ENCODE data around the gene ZNF57.
A peak's percentile ranks its signal among the peaks of the same experiment; 100 is the strongest.
"Not testable (repeated sequence)": the region's sequence is repeated elsewhere in the genome, so short reads cannot be mapped to it uniquely, and the experiment has no call there.

Gene ZNF57

GRCh38 chr19:2957160-2957559 lies 56.4 kb downstream of the ZNF57 start:
- no peak for DNase-seq

DNA sequence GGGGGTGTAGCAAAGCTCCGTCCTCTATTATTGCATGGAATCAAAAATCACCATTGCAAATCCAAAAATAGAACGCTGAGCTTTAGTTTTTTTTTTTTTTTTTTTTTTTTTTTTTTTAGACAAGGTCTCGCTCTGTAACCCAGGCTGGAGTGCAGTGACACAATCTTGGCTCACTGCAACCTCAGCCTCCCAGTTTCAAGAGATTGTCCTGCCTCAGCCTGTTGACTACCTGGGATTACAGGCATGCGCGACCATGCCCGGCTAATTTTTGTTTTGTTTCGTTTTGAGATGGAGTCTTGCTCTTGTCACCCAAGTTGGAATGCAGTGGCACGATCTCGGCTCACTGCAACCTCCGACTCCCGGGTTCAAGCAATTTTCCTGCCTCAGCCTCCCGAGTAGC lies 59.4 kb downstream of the ZNF57 start:
- no peak for DNase-seq

DNA sequence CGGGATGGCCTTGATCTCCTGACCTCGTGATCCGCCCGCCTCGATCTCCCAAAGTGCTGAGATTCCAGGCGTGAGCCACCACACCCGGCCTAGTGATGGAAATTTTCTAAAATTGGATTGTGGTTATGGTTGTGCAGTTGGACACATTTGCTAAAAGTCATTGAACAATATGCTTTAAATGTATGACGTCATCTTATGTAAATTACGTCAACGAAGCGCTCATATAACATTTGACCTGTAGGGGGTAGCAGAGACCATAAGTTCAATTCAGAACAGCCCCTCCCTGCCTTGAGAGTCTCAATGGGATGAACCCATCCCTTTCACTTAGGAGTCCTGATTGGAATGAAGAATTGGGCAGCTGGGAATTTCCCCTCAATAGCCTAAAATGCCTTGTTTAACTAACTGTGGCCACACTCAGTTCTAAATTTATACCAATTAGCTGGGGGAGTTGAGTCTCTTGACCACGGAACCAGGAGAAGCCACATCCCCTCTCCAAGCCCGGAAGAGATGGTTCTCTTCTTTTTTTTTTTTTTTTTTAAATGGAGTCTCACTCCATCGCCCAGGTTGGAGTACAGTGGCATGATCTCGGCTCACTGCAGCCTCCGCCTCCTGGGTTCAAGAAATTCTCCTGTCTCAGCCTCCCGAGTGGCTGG lies 61.4 kb downstream of the ZNF57 start:
- peak; percentile 61 to 91 for DNase-seq

- DNase-seq, result no peak
Measured at GRCh38 chr19:2963122-2963521, 62.4 kb downstream of the ZNF57 start.

GRCh38 chr19:2963631-2964030 lies 62.9 kb downstream of the ZNF57 start:
- not testable (repeated sequence) for DNase-seq

DNA sequence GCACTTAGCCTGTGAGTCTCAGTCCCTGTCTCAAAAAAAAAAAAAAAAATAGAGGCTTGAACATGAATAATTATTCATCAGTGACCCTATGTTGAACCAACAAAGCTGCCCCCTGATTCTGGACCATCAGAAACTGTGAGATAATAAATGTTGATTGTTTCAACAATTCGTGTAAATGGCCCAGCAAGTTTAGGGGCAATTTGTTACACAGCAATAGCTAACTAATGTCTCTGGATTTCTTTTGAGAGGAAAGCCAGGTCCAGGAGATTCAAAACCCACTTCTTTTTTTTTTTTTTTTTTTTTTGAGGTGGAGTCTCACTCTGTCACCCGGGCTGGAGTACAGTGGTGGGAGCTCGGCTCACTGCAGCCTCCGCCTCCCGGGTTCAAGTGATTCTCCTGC lies 64.1 kb downstream of the ZNF57 start:
- DNase-seq, result no peak

GRCh38 chr19:2967972-2968371 lies 67.2 kb downstream of the ZNF57 start:
- no peak for DNase-seq
